Head of caudate nucleus (tissue), 42 donors: Measurements from ENCODE around the gene EQTN.
A peak's percentile ranks its signal among the peaks of the same experiment; 100 is the strongest.

Experiments used
- DNase-seq, 42 donors: peaks; one replicate each; pipeline versions ENCODE4 v3.0.0 to v3.0.0-alpha.2; 2020 to 2021; ENCODE audit warnings: mixed read lengths in 7 of 42
- intact Hi-C: fragments of 100-400 bp; cut with DNase I; formaldehyde crosslinking; loops from one replicate; pipeline ENCODE4 v1.15.0; 2022

The EQTN gene

GRCh38 chr9:27297050-27297449 is at the start of gene EQTN:
EQTN (minus strand) TSS chr9:27297150; CDS start chr9:27297055, 95 bp downstream.
- intact Hi-C loops, result no loop called here
- no peak for DNase-seq

DNA sequence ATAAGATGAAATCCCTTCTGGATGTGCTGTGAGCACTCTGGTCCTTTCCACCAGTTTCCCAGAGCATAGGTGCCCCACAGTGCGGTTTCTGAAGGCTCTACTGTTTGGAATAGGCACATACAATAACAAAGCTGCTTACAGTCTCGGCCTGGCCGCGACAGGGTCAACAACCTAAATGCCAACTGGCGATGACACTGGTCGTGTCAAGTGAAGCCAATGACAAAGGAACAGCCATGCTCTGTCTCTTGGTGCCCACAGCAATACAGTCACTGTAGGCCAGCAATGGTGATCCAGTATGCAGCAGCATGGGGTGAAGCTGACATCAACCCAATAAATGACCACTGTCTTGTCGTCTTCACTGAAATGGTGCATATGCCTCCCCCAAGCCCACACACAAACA is 47.8 kb upstream of the EQTN start:
- intact Hi-C loops, result no loop called here
- peak in 29 of 42 donors; percentile 39 to 85 (median 65) for DNase-seq

GRCh38 chr9:27341545-27342294 is 44.8 kb upstream of the EQTN start:
- intact Hi-C loops, result no loop called here
- peak in 1 of 42 donors; percentile 41 for DNase-seq

DNA sequence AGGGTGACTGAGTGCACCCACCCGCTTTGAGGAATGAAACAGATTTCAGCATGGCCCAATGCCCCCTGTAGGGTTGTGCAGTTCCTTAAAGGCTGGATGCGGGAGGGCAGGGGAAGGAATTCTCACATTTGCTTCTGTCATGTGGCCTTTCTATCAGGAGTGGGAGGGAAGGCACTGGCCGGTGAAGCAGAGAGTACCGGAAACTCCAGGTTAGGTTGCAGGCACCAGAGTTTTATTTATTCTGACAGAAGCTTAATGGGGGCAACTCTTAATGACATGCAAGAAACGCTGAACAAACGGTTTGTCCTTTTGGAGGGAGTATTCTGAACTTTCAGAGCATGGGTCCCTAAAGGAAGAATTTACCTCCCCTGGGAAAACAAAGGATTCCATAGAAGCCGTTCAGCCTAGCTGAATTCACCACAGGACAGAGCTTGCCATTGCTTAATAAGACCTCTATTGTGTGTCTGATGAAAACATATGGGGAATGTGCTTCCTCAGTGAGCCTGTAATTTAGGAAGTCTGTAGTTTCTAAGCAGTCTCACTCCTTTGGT is 44.1 kb upstream of the EQTN start:
- DNase-seq, result peak in 2 of 42 donors; percentile 42 to 60
- intact Hi-C loops, result no loop called here

DNA sequence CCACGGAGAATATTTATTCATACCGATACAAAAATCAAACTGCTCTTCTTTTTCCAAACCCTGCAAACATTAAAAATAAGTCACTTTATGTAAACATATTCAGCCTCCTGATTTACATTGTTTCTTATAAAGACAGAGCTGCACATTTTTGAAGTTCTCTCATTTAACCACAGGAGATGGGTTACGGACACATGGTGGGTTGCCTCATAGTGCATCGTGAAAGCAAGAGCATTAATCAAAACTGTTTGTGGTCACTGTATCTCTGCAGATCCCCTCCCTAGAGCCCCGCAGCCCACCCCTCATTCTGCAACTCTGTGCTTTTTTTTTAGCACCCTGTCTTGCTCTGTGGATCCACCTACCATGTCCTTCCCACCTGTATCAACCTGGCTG is 43.3 kb upstream of the EQTN start:
- intact Hi-C loops, result no loop called here

DNA sequence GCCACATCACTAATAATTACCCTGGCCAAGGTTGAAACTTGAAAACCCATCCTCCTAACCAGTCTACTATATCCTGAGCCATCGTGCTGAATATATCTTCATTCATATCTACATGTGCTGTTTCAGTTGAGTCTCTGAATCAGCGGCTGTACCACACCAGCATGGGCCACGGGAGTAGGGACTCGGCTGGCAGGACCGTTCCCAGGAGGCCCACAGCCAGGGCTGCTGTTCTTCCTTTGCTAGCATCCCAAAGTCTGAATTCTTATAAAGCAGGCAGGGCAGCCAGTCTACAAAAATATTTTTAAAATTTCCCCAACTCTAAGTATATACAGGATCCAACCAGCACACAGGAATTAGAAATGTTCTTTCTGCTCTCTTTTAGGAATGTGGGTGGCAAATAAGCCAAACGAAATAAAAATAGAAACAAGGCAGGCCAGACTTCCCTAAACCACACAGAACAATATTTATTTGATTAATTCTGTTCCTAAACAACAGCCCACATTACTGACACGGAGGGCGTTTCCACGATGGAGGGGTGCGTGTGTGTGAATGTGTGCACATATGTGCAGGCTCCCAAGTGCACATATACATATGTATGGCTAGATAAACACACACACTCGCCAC is 42.8 kb upstream of the EQTN start:
- DNase-seq, result peak in 13 of 42 donors; percentile 15 to 77 (median 58)
- intact Hi-C loops, result loop anchor here (10.0 kb wide), 1 partner anchor 125 kb away; no protein-coding TSS in a partner anchor

More for the DNA sequence above, 43.3 kb upstream of the EQTN start:
- DNase-seq, result peak in 1 of 42 donors; percentile 45

GRCh38 chr9:27338527-27338903 is 41.6 kb upstream of the EQTN start:
- intact Hi-C loops, result loop anchor here (10.0 kb wide), 1 partner anchor 126 kb away; no protein-coding TSS in a partner anchor
- DNase-seq, result peak in 23 of 42 donors; percentile 29 to 78 (median 58)

- peak in 39 of 42 donors; percentile 45 to 89 (median 66) for DNase-seq
- intact Hi-C loops, result loop anchor here (10.0 kb wide), 1 partner anchor 127 kb away; no protein-coding TSS in a partner anchor
These were observed 41.0 kb upstream of the EQTN start for GRCh38 chr9:27337833-27338526.

DNA sequence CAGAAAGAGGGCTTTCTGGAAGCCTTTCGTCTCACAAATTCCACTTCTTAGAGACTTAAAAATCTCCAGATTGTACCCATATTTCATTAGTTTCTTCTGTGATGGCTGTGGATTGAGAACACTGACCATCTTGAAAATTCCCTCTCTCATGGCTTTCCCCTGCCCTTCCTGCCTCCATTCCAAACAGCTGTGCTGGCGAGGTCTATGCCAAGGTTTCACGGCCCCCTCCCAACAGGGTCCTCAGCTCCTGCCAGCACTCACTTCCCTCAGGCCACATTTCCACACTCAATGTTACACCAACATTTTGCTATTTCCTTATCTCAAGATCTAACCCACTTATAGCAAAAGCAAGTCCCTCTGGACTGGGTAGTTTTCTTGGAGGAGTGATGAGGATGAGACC is 40.3 kb upstream of the EQTN start:
- intact Hi-C loops, result loop anchor here (10.0 kb wide), 1 partner anchor 128 kb away; no protein-coding TSS in a partner anchor
- peak in 1 of 42 donors; percentile 47 for DNase-seq

DNA sequence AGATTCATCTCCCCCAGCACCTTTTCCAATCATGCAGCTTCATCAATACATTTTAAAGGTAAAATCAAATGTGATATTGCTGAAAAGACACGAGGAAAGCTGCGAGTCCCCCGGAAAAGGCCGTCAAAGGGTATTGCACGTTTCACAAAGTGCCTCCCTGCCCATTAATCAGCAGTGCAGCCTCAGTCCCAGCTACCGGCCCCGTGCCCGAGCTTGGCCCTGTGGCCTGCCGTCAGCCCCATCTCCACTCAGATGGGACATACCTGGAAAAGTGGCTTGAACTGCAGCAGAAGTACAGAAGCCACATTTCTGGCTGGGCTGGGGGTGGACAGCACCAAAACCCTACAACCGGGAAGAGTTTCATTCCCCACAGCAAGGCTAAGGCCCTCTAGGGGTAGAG is 39.9 kb upstream of the EQTN start:
- intact Hi-C loops, result loop anchor here (10.0 kb wide), 1 partner anchor 128 kb away; no protein-coding TSS in a partner anchor
- peak in 1 of 42 donors; percentile 43 for DNase-seq

DNA sequence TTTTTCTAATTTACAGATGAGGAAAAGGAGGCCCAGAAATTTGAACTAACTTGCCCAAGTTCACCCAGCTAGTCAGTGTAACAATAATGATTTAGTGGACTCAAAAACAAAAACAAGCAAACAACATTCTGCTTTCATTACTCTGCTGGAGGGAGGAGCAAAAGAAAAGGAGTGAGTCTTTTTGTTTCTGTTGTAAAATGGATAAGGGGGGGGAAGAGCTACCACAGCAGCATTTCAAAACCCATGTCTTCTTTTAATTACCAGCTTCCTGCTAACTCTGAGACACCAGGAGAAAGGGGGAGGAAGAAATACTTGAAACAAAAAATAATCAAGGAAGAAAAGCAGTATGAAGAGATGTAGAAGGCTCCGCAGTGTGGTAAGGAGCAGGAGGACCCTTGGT is 39.2 kb upstream of the EQTN start:
- no peak for DNase-seq
- intact Hi-C loops, result loop anchor here (10.0 kb wide), 1 partner anchor 129 kb away; no protein-coding TSS in a partner anchor

GRCh38 chr9:27335075-27335474 is 38.1 kb upstream of the EQTN start:
- intact Hi-C loops, result loop anchor here (10.0 kb wide), 1 partner anchor 130 kb away; no protein-coding TSS in a partner anchor
- DNase-seq, result peak in 1 of 42 donors; percentile 34

- peak in 38 of 42 donors; percentile 23 to 87 (median 69) for DNase-seq
- intact Hi-C loops, result loop anchor here (5.0 to 10.0 kb wide), 3 partner anchors 131 to 214 kb away; partner anchors contain the start of gene MOB3B
These were observed 36.5 kb upstream of the EQTN start for GRCh38 chr9:27333241-27334052.

DNA sequence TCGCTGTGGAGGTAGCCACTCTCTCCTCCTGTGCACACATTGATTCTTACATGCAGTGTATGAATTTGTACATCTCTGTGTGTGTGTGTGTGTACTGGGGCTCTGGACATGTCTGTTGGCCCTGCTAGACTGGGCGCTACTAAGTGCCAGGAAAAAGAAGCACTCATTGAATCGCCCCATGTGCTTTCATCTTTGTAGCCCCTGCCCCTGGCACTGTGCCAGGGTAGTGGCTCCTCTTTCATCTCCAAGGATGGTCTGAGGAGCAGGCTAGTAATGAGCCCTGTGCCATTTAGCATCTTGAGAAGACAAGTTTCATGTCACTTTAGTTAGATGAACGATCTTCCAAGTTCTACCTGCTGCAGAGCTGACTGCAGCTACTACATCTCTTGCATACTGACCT is 34.4 kb upstream of the EQTN start:
- DNase-seq, result no peak
- intact Hi-C loops, result loop anchor here (5.0 to 10.0 kb wide), 3 partner anchors 133 to 216 kb away; partner anchors contain the start of gene MOB3B

GRCh38 chr9:27329291-27329690 is 32.3 kb upstream of the EQTN start:
- intact Hi-C loops, result no loop called here
- DNase-seq, result peak in 38 of 42 donors; percentile 50 to 89 (median 72)

GRCh38 chr9:27328483-27328882 is 31.5 kb upstream of the EQTN start:
- DNase-seq, result no peak
- intact Hi-C loops, result no loop called here

DNA sequence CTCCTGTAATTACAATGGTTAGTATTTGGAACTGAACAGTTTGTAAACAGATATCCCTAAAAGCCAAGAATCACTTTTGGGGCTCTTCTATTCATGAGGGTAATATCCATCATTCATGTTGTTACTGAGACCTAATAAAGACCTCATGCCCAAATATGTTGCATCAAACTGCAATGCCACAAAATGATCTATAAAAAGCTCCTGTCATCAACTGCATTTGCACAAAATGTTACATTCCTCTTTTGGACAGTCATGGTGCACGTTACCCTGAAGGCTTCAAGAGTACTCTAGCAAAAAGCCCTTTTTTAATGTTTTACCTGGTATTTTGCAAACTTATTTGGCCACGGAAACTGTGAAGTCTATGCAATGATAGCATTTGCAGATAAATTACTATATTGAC is 14.2 kb upstream of the EQTN start:
- intact Hi-C loops, result no loop called here
- DNase-seq, result no peak

GRCh38 chr9:27310582-27310981 is 13.6 kb upstream of the EQTN start:
- intact Hi-C loops, result no loop called here
- no peak for DNase-seq
